Ovary (tissue), 3 donors: ENCODE results near the gene PXDC1.

Experiments used
- CTCF ChIP-seq, 3 donors: fragments of 450-650 bp in 2 of 3; fragments of 200-600 bp in 1 of 3; IDR thresholded peaks; one replicate each; pipeline versions ENCODE4 v1.5.1 to v1.8.0; 2016 to 2022; ENCODE audit warnings: antibody characterized with exemption in 3 of 3, mild to moderate bottlenecking in 1 of 3
- EP300 ChIP-seq: sonication (generic); formaldehyde crosslinking; IDR thresholded peaks from one replicate; pipeline ENCODE4 v1.6.1; 2017; ENCODE audit warnings: antibody characterized with exemption
- donor health status: DM: no; HTN: no; CAD: no.

DNA sequence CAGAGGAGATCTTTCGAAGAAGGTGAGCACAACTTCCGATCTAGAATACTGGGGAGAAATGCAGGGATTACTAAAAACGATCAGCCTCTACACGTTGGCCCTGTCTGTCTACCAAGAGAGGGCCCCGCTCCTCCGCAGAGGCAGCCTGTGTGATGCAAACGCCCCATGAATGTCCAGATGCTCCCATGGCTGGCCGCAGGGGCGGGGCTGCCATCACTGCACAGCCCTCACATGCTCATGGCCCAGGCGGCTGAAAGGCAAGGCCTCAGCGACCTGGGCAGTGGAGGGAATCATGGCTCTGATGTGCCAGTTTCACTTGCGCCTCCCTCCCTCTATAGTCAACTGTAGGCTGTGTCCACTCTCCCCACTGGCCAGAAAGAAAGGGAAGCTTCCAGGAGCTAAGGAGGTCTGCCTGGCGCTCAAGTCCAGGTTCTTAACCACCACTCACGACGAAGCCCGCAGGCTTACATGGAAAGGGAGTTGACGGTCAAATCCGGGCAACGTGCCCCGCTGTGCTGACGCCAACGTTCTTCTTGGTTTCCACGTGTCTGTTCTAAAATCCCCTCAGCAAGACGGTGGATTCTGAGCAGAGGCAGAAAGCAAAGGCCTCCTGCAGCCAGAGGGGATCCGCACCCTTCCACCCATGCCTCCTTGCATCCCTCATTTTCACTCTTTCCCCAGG lies 14.2 kb downstream of the PXDC1 start:
- TF ChIP-seq CTCF (IDR thresholded peaks at IDR 0.05) (no peak), EP300 (no peak)
